Retina (tissue), 1 donor: ENCODE data around the gene FAM47E.

ENCODE experiments used
- DNase-seq: peaks from one replicate; pipeline ENCODE4 v3.0.0-alpha.2; 2016

FAM47E gene

DNA sequence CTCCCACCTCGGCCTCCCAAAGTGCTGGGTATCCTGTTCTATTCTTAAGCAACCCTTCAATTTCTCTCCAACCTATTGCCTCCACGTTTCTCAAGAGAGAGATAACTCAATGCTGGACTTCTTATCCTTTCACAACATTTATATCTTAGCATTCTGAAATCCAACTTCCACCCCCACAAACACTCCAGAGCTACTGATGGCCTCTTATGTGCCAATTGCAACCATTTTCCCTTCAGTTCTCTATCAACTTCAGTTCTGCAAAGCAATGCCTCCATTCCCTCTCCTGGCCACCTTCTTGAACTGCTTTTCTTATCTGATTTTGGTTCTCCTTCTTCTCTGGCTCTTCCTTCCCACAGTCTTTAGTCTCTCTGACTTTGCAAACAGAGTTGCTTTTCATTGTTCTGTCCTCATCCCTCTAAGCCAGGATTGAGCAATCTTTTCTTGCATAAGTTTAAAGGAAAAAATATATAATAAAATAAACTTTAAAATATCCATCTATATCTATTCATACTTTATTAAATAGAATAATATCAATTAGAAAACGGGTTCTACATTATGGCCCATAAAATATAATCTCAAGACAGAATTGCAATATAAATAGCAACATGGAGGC is 51.4 kb downstream of the FAM47E start:
- DNase-seq, result no peak

DNA sequence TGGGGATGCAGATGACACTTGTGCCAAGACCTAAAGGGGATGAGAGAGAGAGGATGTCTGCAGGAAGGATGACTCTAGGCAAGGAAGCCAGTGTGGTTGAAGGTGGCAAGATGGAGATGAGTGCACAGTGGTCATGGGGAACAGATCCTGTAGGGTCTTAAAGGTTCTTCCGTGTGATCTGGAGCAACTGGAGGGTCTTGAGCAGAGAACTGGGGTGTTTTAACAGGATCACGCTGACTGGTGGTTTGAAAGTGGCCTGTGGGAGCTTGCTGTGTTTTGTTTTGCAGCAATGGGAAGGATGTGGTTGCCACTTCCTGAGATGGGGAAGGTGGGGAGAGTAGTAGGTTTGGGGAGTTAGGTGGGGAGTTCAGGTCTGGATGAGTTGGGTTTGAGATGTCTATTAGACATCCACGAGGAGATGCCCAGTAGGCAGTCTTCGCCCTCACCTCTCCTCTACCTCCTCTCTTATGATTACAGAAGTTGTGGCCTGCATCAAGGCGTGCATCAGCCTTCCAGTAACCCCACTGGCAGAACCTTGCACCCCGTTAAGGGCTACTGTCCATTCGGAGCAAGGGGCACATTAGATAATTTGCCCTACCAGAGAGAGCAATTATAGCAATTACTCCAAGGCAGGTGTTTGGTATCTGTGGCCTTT is 53.6 kb downstream of the FAM47E start:
- peak; percentile 9 for DNase-seq

DNA sequence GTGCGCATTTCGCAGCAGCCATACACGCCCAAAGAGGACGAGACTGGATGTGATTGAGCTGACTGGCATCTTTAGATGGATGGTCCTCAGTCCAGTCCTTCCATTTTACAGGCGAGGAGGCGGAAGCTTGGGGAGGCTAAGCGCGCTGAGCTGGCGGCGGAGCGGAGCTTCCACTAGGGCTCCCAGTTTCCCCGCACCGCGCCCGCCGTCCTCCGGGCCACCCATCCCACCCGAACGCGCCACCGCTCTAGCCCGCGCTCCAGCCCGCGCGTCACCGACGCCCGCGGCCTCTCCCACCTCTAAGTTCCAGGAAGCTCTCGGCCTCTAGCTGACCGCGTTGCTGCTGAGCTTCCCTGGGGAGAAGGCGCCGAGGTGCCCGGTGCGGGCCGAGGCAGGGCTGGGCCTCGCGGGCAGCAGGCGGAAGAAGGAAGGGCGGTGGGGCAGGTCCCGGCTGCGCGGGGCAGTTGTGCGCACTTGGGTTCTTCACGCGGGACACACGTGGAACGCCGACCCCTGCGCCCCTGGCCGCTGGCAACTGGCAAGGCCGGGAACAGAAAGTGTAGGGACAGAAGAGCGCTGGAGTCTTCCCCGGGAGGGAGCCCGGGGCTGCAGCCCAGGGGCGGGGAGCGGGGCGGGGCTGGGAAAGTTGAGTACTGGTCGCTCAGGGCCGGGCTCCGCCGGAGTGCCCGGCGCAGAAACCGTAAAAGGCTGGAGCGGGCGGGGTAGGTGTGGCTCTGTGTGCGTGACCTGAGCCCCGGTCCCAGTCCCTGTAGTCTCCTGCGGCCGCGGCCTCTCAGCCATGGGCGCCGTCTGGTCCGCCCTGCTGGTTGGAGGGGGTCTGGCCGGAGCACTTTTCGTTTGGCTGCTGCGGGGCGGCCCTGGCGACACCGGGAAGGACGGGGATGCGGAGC is 54.7 kb downstream of the FAM47E start, which contains the start of gene STBD1:
STBD1 (plus strand) TSS at position 763 of the 911 bp plus-strand sequence; CDS start at position 800, 37 bp downstream.
- DNase-seq, result peak; percentile 91

DNA sequence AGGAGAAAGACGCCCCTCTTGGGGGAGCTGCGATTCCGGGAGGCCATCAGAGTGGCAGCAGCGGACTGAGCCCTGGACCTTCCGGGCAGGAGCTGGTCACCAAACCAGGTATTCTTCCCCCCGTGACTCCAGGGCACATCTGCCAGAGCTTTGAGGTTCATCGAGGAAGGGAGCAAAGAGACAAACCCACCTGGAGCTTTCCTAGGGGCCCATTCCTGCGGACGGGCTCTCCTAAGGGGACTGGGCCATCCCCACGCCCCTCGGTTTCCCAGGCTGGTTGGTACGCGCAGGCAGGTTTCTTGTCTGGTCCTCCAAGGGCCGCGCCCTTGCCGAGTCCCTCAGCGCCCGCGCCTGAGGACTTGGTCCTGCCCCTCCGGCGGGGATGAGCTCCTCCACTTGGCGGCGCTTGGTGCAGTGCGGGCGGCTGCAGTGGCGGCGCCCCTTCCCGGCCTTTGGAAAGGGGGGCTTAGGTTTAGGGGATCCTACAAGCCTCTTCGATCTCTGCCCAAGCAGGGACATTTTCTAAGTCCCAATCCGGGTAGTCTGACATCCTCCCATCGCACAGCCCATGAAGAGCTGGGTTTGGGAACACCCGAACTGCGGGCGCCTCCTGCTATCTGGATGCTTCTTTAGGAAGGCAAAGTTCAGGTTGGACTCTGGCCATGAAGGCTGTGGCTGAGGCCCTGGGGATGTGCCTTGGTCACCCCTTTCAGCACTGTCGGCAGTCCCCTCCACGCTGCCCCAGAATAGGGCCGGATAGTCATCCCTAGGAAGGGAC is 55.5 kb downstream of the FAM47E start:
- DNase-seq, result peak; percentile 87

DNA sequence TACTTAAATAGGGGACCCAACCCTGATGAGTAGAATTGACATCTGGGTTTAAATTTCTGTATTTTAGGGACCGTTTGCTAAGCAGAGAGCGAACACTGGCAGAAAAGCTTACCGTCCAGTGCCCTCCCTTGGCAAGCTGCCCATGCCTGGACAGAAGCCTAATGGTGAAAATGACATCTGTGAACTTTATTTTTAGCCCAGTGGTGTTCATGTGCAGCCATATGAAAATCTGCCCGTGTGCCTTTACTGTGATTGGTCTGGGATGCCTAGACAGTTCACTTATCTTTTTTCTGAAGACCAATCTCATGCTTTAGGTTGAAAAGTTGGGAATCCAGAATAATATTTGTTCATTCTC is 56.1 kb downstream of the FAM47E start:
- DNase-seq, result no peak

DNA sequence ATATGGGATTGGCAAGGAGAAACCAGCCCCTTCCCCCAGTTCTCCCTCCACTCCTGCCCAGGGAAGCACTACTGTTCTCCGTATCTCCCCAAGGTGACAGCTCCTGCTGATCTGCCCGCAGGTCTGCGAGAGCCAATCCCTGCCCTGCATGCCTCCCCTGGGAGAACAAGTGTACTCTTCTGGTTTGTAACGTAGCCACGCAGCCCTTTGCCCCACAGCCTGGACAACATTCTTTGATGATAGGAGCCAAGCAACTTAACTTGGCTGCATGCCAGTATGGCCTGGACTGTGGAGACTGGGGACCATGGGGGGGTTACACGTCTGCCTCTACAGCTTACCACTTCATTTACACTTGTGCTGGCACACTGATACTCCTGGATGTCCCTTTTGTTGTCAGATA is 57.0 kb downstream of the FAM47E start:
- DNase-seq, result peak; percentile 6

DNA sequence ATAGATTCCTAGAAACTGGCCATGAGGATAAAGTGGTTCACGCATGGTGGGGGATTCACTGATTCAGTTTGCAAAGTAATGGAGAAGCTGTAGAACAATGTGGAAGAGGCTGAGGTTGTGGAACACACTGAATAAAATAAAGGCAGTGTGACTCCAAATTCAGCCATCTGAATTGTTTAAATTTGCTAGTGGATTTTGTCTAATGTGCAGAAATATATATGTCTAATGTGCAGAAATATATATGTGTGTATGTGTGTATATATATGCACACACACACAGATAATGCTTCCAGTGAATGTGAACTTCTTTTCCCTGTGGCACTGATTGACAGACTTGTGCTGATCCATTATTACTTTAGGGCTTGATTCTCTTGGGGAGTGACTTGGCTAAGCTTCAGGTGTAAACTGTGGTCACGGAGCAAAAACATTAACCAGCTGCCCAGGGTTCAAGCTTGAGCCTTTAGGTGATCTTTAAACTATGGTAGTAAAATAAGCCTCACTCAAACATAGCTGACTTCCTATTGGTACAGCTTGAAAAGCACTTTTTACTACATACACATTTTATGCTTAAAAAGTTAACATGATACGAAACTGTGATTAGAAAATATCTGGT is 58.5 kb downstream of the FAM47E start:
- DNase-seq, result no peak

DNA sequence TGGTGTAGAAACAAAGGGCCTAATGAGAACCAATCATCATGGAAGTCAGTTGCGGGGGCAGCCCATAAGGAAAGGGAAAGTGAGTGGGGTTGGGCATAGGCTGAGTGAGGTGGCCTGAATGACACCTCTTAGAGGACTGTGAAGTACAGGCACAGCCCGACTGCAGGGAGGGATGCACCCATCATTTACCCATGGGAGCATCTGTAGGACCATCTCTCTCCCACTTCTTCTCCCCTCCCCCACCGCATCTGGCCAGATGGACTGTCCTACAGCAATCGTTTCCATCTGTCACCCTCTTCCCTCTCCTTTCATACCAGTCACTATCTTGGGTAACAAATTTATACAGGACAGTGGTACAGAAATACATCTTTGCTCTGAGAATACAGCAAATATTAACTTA is 59.2 kb downstream of the FAM47E start:
- DNase-seq, result no peak

DNA sequence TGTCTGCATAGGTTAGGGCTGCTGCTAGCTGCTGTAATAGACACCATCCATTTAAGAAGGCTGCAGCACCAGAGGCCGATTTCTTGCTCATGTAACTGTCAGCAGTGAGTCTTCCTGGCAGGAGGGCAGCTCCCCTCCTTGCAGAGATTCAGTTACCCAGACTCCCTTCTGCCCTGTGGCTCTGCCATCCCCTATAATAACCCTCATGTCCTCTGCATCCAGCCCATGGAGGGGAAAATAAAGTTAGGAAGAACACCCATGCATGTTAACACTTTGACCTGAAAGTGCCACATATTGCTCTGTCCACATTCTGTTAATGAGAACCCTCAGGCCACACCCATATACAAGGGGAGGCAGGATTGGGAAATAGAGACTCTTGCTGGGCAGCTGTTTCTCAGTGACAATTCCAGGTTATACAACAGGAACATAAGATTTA is 60.4 kb downstream of the FAM47E start:
- DNase-seq, result peak; percentile 15

DNA sequence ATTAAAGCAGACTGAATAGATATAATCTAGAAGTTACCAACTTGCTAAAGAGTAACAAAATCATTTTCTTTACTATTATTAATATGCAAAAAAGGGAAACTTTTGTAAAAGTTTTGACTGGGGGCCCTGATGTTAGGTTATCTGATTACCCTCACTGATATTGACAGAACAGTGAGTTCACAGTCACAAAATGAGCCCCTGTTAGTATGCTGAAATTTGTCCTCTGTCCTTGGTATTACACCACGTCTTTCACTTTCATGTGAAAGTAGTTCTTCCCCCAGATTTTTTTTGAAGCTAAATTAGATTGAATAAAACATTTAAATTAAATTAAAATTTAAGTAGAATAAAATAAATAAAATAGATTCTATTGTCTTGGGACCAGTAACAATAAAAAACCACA is 60.9 kb downstream of the FAM47E start:
- DNase-seq, result no peak

DNA sequence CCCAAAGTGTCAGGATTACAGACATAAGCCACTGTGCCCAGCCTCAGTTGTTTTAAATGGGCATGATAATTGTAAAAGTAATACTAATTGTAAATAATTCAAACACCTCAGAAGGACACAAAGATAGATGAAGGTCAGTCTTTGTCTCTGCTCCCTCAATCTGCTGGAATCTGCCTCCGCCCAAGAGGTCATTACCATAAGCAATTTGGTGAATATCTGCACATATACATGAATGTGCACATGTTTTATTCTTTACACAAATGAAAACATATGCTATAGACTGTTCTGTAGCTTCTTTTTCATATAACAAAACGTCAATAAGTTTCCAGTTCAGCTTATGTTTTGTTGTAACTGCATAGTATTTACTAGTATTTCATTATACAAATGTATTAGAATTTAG is 62.0 kb downstream of the FAM47E start:
- no peak for DNase-seq

DNA sequence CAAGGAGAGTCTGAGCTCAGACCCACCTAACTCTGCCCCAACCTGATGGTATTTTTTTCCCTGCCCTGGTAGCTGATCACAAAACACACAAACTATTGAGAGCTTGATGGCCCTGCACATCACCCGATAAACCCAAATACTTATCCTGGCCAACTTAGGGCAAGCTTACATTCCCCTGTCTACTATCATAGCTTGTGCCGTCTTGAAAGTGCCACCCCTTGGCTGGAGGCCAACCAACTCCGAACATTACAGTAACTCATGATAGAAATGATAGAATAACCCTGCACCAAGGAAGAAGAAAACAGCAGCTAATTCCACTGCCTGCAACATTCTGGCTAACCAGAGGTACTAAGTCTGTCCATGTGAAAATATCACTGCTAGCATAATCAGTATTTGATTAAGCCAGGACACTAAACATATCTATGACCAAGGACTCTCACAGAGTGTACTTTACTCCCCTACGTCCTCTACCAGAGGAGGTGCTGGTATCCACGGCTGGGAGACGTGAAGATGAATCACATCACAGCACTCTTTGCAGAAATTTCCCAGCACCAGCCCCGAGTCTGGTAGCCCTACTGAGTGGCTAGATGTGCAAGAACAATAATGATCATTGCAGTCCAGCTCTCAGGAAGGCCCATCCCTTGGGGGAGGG is 63.9 kb downstream of the FAM47E start:
- no peak for DNase-seq

DNA sequence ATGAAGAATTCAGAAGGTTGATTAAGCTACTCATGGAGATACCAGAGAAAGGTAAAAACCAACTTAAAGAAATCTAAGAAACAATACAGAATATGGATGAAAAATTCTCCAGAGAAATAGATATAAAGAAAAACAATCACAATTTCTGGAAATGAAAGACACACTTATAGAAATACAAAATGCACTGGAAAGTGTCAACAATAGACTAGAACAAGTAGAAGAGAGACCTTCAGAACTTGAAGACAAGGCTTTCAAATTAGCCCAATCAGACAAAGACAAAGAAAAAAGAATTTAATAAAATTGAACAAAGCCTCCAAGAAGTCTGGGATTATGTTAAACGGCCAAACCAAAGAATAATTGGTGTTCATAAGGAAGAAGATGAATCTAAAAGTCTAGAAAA is 64.6 kb downstream of the FAM47E start:
- no peak for DNase-seq

DNA sequence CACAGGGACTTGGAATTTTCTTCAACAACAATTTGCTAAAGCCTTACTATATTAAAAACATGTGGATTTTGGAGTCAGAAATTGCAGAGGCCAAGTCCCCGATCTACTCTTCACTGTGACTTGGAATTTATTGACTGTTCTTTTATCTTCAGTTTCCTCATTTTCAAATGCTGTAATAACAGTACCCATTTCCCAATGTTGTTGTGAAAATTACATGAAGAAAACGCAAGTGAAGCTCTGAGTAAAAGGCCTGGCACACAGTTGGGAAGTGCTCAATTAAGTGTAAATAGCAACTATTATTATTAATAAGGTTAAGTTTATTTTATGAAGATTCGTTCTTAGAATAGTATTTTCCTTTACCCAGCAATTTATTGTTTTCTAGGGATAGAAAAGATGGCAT is 70.7 kb downstream of the FAM47E start:
- no peak for DNase-seq

DNA sequence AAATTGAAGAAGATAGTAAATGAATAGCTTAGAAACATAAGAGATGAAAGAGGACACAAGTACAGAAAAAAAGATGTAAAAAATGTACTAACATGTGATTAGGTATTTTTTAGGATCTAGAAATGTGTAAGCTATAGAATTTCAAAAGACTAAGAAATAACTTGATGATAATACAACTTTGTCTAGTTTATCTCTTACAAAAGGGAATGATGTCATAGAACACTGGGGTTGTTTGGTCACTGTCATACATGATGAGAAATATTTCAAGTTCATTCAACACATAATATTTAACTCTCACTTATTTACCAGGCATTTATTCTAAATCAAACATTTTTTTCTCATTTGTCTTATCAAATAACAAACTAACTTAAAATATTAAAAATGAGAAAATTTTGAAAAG is 73.6 kb downstream of the FAM47E start:
- DNase-seq, result no peak

DNA sequence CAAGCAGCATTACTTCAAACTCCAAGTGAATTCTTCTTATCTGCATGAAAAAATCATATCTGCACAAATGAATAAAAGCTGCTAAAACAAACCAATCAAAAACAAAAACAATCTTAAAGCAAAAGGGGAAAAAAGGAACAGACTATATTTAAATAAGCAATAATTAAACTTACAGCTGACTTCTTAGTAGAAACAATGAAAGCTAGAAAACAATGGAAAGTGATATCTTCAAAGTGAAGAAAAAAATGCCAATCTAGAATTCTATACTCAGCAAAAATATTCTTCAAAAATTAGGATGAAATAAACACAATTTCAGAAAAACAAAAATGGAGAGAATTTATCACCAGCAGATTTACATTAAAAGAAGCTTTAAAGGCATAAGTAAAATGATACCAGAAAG is 75.0 kb downstream of the FAM47E start:
- DNase-seq, result no peak
